ENCODE measurements around the gene POFUT2.

The POFUT2 gene

DNA sequence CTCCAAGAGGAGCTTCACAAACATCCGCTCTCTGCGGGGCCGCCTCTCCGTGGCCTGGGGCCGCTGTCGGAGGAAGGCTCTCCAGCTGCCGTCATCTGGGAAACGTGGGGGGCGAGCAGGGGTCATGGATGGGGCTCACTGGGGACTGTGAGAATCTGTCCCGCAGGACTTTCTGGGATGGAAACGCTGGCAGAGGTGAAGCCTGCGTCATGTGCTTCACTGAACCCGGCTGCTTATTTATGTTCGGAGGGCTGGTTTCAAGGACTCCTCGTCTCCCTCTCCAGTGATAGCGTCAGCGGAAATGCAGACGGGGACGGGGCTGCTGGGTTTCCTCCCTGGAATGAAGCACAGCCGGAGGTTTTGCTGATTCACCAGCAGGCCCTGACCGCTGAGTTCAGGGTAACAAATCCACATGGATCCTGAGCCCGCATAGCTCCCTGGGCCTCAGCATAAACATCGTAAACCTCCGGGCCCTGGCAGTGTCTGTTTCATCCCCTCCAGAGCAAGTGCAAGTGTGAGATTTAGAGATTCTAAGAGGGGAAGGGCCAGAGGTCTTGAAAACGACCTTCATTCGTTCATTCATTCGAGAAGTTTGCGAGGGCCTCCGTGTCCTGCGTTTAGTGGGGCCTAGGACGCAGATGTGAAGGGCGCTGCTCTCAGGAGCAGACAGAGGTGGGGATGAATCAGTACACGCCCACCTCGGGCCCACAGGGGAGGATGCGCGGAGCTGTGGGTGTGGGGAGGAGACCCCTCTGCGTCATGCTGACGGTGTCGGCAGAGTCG lies 7.0 kb upstream of the POFUT2 start:
- TF ChIP-seq, protein P1, sequence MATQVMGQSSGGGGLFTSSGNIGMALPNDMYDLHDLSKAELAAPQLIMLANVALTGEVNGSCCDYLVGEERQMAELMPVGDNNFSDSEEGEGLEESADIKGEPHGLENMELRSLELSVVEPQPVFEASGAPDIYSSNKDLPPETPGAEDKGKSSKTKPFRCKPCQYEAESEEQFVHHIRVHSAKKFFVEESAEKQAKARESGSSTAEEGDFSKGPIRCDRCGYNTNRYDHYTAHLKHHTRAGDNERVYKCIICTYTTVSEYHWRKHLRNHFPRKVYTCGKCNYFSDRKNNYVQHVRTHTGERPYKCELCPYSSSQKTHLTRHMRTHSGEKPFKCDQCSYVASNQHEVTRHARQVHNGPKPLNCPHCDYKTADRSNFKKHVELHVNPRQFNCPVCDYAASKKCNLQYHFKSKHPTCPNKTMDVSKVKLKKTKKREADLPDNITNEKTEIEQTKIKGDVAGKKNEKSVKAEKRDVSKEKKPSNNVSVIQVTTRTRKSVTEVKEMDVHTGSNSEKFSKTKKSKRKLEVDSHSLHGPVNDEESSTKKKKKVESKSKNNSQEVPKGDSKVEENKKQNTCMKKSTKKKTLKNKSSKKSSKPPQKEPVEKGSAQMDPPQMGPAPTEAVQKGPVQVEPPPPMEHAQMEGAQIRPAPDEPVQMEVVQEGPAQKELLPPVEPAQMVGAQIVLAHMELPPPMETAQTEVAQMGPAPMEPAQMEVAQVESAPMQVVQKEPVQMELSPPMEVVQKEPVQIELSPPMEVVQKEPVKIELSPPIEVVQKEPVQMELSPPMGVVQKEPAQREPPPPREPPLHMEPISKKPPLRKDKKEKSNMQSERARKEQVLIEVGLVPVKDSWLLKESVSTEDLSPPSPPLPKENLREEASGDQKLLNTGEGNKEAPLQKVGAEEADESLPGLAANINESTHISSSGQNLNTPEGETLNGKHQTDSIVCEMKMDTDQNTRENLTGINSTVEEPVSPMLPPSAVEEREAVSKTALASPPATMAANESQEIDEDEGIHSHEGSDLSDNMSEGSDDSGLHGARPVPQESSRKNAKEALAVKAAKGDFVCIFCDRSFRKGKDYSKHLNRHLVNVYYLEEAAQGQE (IDR thresholded peaks at IDR 0.05; ENCODE audit: low read depth): no peak
- TF ChIP-seq EP300 (IDR thresholded peaks at IDR 0.05; ENCODE audit: borderline replicate concordance) (no peak), FOXM1 (IDR thresholded peaks at IDR 0.05; ENCODE audit: borderline replicate concordance, low read depth) (no peak)
- TF ChIP-seq, protein P2, sequence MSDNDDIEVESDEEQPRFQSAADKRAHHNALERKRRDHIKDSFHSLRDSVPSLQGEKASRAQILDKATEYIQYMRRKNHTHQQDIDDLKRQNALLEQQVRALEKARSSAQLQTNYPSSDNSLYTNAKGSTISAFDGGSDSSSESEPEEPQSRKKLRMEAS (IDR thresholded peaks at IDR 0.05): no peak

DNA sequence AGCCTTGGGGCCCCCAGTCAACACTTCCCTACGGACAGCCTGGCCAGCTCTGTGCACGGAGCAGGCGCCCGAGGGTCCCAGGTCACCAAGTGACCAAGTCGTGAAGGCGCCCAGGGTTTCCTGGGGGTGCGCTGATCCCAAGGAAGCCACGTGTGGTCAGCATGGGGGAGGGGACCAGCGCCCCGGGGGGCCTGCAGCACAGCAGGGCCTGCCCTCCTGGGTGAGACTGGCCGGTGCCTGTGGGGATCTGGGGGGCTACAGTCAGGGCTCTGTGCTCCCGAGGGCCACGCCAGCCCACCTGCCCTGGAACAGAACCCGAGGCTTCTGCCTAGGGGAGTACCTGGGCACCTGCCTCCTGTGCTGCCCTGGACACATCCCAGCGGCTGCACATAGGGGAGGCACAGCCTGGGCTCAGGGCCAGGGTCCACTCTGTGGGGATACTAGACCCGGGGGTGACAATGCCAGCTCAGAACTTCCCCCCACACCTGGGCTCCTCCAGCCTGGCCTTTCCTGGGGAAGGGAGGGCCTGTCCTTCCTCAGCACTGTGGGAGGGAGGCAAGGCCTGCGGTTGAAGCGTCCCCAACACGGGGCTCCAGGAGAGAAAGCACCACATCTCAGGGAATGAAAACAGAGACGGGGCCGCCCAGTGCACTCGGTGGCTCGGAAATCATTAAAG lies 6.2 kb upstream of the POFUT2 start:
- TF ChIP-seq NFIC (IDR thresholded peaks at IDR 0.05): no peak
- TF ChIP-seq, protein P3, sequence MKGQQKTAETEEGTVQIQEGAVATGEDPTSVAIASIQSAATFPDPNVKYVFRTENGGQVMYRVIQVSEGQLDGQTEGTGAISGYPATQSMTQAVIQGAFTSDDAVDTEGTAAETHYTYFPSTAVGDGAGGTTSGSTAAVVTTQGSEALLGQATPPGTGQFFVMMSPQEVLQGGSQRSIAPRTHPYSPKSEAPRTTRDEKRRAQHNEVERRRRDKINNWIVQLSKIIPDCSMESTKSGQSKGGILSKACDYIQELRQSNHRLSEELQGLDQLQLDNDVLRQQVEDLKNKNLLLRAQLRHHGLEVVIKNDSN (IDR thresholded peaks at IDR 0.05): no peak
- TF ChIP-seq EGR1 (IDR thresholded peaks at IDR 0.05): no peak
- no peak for TF ChIP-seq TAF1 (IDR thresholded peaks at IDR 0.05; ENCODE audit: low read depth)
- TF ChIP-seq RAD21 (IDR thresholded peaks at IDR 0.05; ENCODE audit: low read depth): no peak
- no peak for TF ChIP-seq ZBTB7A (IDR thresholded peaks at IDR 0.05; ENCODE audit: low read depth)
- no peak for TF ChIP-seq EP300 (IDR thresholded peaks at IDR 0.05; ENCODE audit: borderline replicate concordance)
- TF ChIP-seq, protein P2 (IDR thresholded peaks at IDR 0.05): no peak
- TF ChIP-seq CREB1 (IDR thresholded peaks at IDR 0.05; ENCODE audit: low read depth): no peak
- TF ChIP-seq YY1 (IDR thresholded peaks at IDR 0.05; ENCODE audit: low read depth): no peak
- no peak for TF ChIP-seq FOXM1 (IDR thresholded peaks at IDR 0.05; ENCODE audit: borderline replicate concordance, low read depth)
- TF ChIP-seq TCF12 (IDR thresholded peaks at IDR 0.05; ENCODE audit: low read depth): no peak
- TF ChIP-seq, protein P1 (IDR thresholded peaks at IDR 0.05; ENCODE audit: low read depth): no peak
- no peak for TF ChIP-seq TEAD4 (IDR thresholded peaks at IDR 0.05)
- no peak for TF ChIP-seq CEBPB (IDR thresholded peaks at IDR 0.05)

DNA sequence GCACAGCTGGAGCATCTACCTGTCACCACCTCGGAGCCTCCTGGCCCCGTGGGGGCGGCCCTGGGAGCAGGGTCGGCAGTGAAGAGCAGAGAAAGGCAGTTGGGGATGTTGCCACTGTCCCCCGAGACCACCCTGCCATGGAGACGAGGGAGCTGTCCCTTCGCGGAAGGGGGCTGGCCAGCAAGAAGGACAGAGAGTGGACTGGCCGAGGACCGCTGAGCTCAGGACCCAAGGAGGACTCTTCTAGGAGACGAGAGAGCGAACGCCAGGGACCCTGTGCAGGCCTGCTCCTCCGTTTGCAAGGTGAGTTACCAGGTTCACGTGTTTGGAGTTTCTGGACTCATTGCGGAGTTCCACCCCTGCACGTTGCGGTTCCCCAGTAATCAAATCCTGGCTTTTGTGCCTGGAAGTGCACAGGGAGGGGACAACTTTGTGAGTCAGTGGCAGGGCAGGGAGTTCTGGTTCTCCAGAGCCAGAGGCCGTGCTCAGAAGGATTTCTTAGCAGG lies 5.6 kb upstream of the POFUT2 start:
- TF ChIP-seq, protein P1 (IDR thresholded peaks at IDR 0.05; ENCODE audit: low read depth): no peak
- TF ChIP-seq, protein P2 (IDR thresholded peaks at IDR 0.05): no peak
- no peak for TF ChIP-seq EP300 (IDR thresholded peaks at IDR 0.05; ENCODE audit: borderline replicate concordance)
- TF ChIP-seq EGR1 (IDR thresholded peaks at IDR 0.05): no peak

DNA sequence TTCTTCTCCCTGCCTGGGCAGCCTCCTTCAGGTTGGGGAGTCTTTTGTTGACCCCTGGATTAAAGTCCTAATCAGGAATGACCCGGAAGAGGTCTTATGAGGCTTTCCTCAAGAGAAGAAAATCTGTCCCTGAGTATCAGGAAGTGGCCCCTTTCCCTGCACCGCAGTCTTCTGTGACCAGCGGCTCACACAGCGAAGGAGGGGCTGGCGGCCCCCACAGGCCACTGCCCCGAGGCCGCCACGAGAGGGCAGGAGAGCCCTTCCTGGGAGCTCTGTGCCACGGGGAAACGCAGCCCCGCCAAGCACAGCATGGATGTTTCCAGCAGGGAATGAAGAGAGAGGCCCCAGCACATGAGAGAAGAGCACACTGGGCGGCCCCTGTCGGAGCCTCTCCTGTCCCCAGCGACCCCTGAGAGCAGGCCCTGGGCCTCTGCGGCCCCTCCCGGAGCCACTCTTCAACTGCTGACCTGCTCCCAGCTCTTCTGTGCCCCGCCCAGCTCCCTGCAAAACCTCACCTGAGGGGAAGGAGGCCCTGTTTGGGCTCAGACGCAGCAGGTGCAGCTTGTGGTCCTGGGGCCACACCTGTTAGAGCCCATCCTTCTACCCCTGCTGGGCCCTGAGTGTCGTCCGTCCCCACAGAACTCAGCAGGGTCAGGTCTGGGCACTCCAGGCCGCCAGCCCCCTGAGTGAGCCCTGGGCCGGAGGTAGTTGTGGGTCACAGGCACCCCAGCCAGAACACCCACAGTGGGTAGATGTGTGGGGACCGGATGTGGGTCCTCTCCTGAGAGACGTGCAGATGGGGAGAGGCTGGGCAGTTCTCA lies 4.9 kb upstream of the POFUT2 start:
- TF ChIP-seq TEAD4 (IDR thresholded peaks at IDR 0.05) (0 out of 2 replicates have a peak, but pooled peaks have one; percentile 18), ZBTB7A (IDR thresholded peaks at IDR 0.05; ENCODE audit: low read depth) (0 out of 2 replicates have a peak, but pooled peaks have one; percentile 53), NFIC (IDR thresholded peaks at IDR 0.05) (no peak), TAF1 (IDR thresholded peaks at IDR 0.05; ENCODE audit: low read depth) (no peak), EP300 (IDR thresholded peaks at IDR 0.05; ENCODE audit: borderline replicate concordance) (no peak), TCF12 (IDR thresholded peaks at IDR 0.05; ENCODE audit: low read depth) (peak; percentile 29; the same call in 1 of the 2 replicates), CREB1 (IDR thresholded peaks at IDR 0.05; ENCODE audit: low read depth) (no peak), RAD21 (IDR thresholded peaks at IDR 0.05; ENCODE audit: low read depth) (peak; percentile 97)
- TF ChIP-seq, protein P2 (IDR thresholded peaks at IDR 0.05): peak; percentile 39; the same call in 1 of the 2 replicates
- TF ChIP-seq, protein P1 (IDR thresholded peaks at IDR 0.05; ENCODE audit: low read depth): no peak
- TF ChIP-seq, protein P3 (IDR thresholded peaks at IDR 0.05): no peak

All from Ishikawa (cell line).